Panc1 (cell line): Measurements from ENCODE around the gene TTLL12.

Experiments
- CTCF ChIP-seq: fragments of 450-650 bp; IDR thresholded peaks from 2 replicates; pipeline ENCODE4 v1.5.1; 2017; ENCODE audit warnings: mild to moderate bottlenecking
- POLR2AphosphoS5 ChIP-seq: IDR thresholded peaks from 2 replicates; pipeline ENCODE4 v1.6.1; 2012; ENCODE audit warnings: mild to moderate bottlenecking, low read depth, low read length, moderate library complexity
- REST ChIP-seq, 2 experiments: IDR thresholded peaks; 2 replicates each; pipeline ENCODE4 v1.6.1; 2011 to 2012; ENCODE audit warnings: low read depth in 2 of 2, control low read depth in 1 of 2, low read length in 1 of 2, mild to moderate bottlenecking in 1 of 2, moderate library complexity in 1 of 2; ENCODE audit not compliant: insufficient read depth in 1 of 2
- TCF7L2 ChIP-seq: IDR thresholded peaks from 2 replicates; pipeline ENCODE4 v1.6.1; 2011; ENCODE audit warnings: mild to moderate bottlenecking, low read depth, low read length, inconsistent platforms

GRCh38 chr22:43207386-43207785 is 20.5 kb upstream of the TTLL12 start:
- no peak for TF ChIP-seq CTCF
- TF ChIP-seq POLR2AphosphoS5, result no peak
- TF ChIP-seq REST (IDR thresholded peaks at IDR 0.05; ENCODE audit: insufficient read depth in 1 of 2, low read depth in 2 of 2, low read length in 1 of 2), result no peak
- no peak for TF ChIP-seq TCF7L2
